ENCODE measurements around the gene IVD.

DNA sequence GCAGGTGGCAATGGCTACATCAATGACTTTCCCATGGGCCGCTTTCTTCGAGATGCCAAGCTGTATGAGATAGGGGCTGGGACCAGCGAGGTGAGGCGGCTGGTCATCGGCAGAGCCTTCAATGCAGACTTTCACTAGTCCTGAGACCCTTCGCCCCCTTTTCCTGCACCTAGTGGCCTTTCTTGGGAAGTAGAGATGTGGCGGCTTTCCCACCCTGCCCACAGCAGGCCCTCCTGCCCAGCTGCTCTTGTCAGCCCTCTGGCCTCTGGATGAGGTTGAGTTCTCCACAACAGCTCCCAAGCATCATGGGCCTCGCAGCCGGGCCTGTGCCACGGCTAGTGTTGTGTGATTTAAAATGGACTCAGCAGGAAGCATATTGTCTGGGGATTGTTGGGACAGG is 12.5 kb downstream of the IVD start:
- TF ChIP-seq, protein P1, sequence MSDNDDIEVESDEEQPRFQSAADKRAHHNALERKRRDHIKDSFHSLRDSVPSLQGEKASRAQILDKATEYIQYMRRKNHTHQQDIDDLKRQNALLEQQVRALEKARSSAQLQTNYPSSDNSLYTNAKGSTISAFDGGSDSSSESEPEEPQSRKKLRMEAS (IDR thresholded peaks at IDR 0.05; ENCODE audit: low read depth) = no peak
- TF ChIP-seq, protein P2, sequence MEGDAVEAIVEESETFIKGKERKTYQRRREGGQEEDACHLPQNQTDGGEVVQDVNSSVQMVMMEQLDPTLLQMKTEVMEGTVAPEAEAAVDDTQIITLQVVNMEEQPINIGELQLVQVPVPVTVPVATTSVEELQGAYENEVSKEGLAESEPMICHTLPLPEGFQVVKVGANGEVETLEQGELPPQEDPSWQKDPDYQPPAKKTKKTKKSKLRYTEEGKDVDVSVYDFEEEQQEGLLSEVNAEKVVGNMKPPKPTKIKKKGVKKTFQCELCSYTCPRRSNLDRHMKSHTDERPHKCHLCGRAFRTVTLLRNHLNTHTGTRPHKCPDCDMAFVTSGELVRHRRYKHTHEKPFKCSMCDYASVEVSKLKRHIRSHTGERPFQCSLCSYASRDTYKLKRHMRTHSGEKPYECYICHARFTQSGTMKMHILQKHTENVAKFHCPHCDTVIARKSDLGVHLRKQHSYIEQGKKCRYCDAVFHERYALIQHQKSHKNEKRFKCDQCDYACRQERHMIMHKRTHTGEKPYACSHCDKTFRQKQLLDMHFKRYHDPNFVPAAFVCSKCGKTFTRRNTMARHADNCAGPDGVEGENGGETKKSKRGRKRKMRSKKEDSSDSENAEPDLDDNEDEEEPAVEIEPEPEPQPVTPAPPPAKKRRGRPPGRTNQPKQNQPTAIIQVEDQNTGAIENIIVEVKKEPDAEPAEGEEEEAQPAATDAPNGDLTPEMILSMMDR (IDR thresholded peaks at IDR 0.05) = no peak
- TF ChIP-seq EP300 (IDR thresholded peaks at IDR 0.05; ENCODE audit: borderline replicate concordance in 1 of 2, low read depth in 1 of 2, low read length in 1 of 2) (no peak), POLR2AphosphoS5 (IDR thresholded peaks at IDR 0.05; ENCODE audit: low read depth, low read length) (no peak), ELF1 (IDR thresholded peaks at IDR 0.05) (no peak), RFX5 (IDR thresholded peaks at IDR 0.05; ENCODE audit: low read length) (no peak), RAD21 (IDR thresholded peaks at IDR 0.05; ENCODE audit: low read length) (no peak), SIN3A (IDR thresholded peaks at IDR 0.05; ENCODE audit: borderline replicate concordance, low read depth, low read length) (no peak), YY1 (IDR thresholded peaks at IDR 0.05; ENCODE audit: low read depth) (no peak), EZH2phosphoT487 (IDR thresholded peaks at IDR 0.05; ENCODE audit: borderline replicate concordance, low read depth) (no peak), JUND (IDR thresholded peaks at IDR 0.05) (no peak)
- TF ChIP-seq, protein P3, sequence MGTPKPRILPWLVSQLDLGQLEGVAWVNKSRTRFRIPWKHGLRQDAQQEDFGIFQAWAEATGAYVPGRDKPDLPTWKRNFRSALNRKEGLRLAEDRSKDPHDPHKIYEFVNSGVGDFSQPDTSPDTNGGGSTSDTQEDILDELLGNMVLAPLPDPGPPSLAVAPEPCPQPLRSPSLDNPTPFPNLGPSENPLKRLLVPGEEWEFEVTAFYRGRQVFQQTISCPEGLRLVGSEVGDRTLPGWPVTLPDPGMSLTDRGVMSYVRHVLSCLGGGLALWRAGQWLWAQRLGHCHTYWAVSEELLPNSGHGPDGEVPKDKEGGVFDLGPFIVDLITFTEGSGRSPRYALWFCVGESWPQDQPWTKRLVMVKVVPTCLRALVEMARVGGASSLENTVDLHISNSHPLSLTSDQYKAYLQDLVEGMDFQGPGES (IDR thresholded peaks at IDR 0.05; ENCODE audit: low read depth, low read length) = no peak
- TF ChIP-seq, protein P4, sequence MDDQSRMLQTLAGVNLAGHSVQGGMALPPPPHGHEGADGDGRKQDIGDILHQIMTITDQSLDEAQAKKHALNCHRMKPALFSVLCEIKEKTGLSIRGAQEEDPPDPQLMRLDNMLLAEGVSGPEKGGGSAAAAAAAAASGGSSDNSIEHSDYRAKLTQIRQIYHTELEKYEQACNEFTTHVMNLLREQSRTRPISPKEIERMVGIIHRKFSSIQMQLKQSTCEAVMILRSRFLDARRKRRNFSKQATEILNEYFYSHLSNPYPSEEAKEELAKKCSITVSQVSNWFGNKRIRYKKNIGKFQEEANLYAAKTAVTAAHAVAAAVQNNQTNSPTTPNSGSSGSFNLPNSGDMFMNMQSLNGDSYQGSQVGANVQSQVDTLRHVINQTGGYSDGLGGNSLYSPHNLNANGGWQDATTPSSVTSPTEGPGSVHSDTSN (IDR thresholded peaks at IDR 0.05) = no peak
- TF ChIP-seq, protein P5, sequence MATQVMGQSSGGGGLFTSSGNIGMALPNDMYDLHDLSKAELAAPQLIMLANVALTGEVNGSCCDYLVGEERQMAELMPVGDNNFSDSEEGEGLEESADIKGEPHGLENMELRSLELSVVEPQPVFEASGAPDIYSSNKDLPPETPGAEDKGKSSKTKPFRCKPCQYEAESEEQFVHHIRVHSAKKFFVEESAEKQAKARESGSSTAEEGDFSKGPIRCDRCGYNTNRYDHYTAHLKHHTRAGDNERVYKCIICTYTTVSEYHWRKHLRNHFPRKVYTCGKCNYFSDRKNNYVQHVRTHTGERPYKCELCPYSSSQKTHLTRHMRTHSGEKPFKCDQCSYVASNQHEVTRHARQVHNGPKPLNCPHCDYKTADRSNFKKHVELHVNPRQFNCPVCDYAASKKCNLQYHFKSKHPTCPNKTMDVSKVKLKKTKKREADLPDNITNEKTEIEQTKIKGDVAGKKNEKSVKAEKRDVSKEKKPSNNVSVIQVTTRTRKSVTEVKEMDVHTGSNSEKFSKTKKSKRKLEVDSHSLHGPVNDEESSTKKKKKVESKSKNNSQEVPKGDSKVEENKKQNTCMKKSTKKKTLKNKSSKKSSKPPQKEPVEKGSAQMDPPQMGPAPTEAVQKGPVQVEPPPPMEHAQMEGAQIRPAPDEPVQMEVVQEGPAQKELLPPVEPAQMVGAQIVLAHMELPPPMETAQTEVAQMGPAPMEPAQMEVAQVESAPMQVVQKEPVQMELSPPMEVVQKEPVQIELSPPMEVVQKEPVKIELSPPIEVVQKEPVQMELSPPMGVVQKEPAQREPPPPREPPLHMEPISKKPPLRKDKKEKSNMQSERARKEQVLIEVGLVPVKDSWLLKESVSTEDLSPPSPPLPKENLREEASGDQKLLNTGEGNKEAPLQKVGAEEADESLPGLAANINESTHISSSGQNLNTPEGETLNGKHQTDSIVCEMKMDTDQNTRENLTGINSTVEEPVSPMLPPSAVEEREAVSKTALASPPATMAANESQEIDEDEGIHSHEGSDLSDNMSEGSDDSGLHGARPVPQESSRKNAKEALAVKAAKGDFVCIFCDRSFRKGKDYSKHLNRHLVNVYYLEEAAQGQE (IDR thresholded peaks at IDR 0.05; ENCODE audit: low read depth, low read length) = no peak

Data from SK-N-SH (cell line).